Endodermal cell (in vitro differentiated cells): ENCODE results near the gene SLAMF1. TPM values are rescaled to one million over a fixed set of nuclear protein-coding genes. Genes with fewer than 3 reads are reported as not detected.

Source experiments
- DNase-seq: peaks from one replicate; pipeline ENCODE4 v3.0.0-alpha.2; 2017
- H3K27ac ChIP-seq: 2 replicates; pipeline ENCODE4 v1.5.1; 2013; ENCODE audit warnings: mild to moderate bottlenecking, low read depth, low read length, moderate library complexity
- H3K27me3 ChIP-seq: 2 replicates; pipeline ENCODE4 v1.6.1; 2013; ENCODE audit warnings: mild to moderate bottlenecking, low read length, moderate library complexity; ENCODE audit not compliant: insufficient read depth, control insufficient read depth, poor library complexity, severe bottlenecking
- H3K36me3 ChIP-seq: 2 replicates; pipeline ENCODE4 v1.7.0; 2013; ENCODE audit warnings: mild to moderate bottlenecking, low read length, moderate library complexity; ENCODE audit not compliant: control insufficient read depth, insufficient read depth
- H3K4me1 ChIP-seq: one replicate; pipeline ENCODE4 v1.7.0; 2013; ENCODE audit warnings: low read length; ENCODE audit not compliant: control insufficient read depth, insufficient read depth
- H3K4me3 ChIP-seq: 2 replicates; pipeline ENCODE4 v1.5.1; 2013; ENCODE audit warnings: mild to moderate bottlenecking, low read length, moderate library complexity
- H3K9ac ChIP-seq: 2 replicates; pipeline ENCODE4 v1.6.1; 2013; ENCODE audit warnings: mild to moderate bottlenecking, low read length, moderate library complexity; ENCODE audit not compliant: poor library complexity, severe bottlenecking; ENCODE audit errors: extremely low read depth
- H3K9me3 ChIP-seq: 2 replicates; pipeline ENCODE4 v1.6.1; 2013; ENCODE audit warnings: mild to moderate bottlenecking, low read length, moderate library complexity; ENCODE audit not compliant: control insufficient read depth
- H3K27ac Mint-ChIP-seq: 2 replicates; pipeline ENCODE4 v1.8.0; 2020; ENCODE audit warnings: mixed read lengths
- H3K27me3 Mint-ChIP-seq: 2 replicates; pipeline ENCODE4 v1.8.0; 2021; ENCODE audit warnings: mild to moderate bottlenecking, mixed read lengths; ENCODE audit not compliant: insufficient read depth
- H3K36me3 Mint-ChIP-seq: 2 replicates; pipeline ENCODE4 v1.8.0; 2020; ENCODE audit warnings: low read depth, mixed read lengths
- H3K4me1 Mint-ChIP-seq: 2 replicates; pipeline ENCODE4 v1.8.0; 2020; ENCODE audit warnings: mixed read lengths
- H3K4me3 Mint-ChIP-seq: 2 replicates; pipeline ENCODE4 v1.8.0; 2020; ENCODE audit warnings: mild to moderate bottlenecking, moderate library complexity, mixed read lengths
- H3K9me3 Mint-ChIP-seq: 2 replicates; pipeline ENCODE4 v1.8.0; 2020; ENCODE audit warnings: mild to moderate bottlenecking, mixed read lengths
- CTCF ChIP-seq: fragments of 200-600 bp; sonication (generic); conservative IDR thresholded peaks from 2 replicates; pipeline ENCODE4 v1.5.0; 2021; ENCODE audit warnings: antibody characterized with exemption, mild to moderate bottlenecking
- whole genome bisulfite sequencing, 2 experiments: methylation state at CpG; one replicate each; pipeline versions ENCODE4 v1.1.5 to v1.1.7; 2013; ENCODE audit warnings: missing lambda C conversion rate in 2 of 2, mixed read lengths in 1 of 2; ENCODE audit not compliant: insufficient coverage in 1 of 2, insufficient read length in 1 of 2; 5-methylcytosine and 5-hydroxymethylcytosine counted together
- total RNA-seq, 2 donors: library from RNA; stranded (reverse); fragmentation: NEBNext Ultra II Directional in 1 of 2; extraction: Animal tissue kit (Norgen Biotek cat#: 25700) in 1 of 2; gene quantifications; 2 replicates in 1 of 2; 3 replicates in 1 of 2; pipeline ENCODE4 v1.2.1, GENCODE V29; 2021

SLAMF1 gene
- total RNA-seq, 2 donors from 2014 or later, result not detected

DNA sequence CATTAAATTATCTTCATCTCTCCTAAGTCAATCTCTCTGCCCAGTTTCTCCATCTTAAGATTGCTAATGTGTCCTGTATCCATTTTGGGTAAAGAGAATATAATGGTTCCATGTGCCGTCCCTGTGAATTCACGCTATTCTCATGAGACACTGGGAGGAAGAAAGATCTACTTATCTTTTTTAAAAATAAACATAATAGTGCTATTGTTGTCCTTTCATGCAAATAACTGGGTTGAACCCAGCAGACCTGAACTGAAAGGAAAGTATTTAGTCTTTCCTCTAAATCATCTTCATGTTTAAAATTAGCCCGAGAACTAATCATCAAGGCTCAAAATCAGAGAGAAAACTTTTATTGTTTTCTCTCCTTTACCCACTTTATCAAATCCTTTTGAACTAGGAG, 22.4 kb downstream of the SLAMF1 start:
- Histone ChIP-seq H3K4me1 (peaks cover 7% of the 10 kb centered on the region), H3K9me3 (peaks cover under 1% of the 10 kb centered on the region), H3K27me3 (no peaks in the 10 kb centered on the region), H3K9ac (no peak overlapping the region), H3K36me3 (no peaks in the 10 kb centered on the region), H3K27ac (no peak overlapping the region), H3K4me3 (no peak overlapping the region)
- Mint-ChIP-seq H3K27ac (no peak overlapping the region), H3K36me3 (no peaks in the 10 kb centered on the region), H3K27me3 (no peaks in the 10 kb centered on the region), H3K9me3 (no peaks in the 10 kb centered on the region), H3K4me3 (no peak overlapping the region), H3K4me1 (peaks cover 15% of the 10 kb centered on the region)
- DNase-seq, result no peak
- no peak for TF ChIP-seq CTCF
- WGBS, 2 experiments, result 80 to 98% methylated on average over 1 to 3 of the region's 3 CpGs

GRCh38 chr1:160623862-160624261, 23.0 kb downstream of the SLAMF1 start:
- no peak overlapping the region for H3K27ac ChIP-seq
- no peak for DNase-seq
- H3K36me3 ChIP-seq, result no peaks in the 10 kb centered on the region
- H3K27me3 Mint-ChIP-seq, result no peaks in the 10 kb centered on the region
- H3K9me3 Mint-ChIP-seq, result peaks cover 4% of the 10 kb centered on the region
- no peak overlapping the region for H3K27ac Mint-ChIP-seq
- WGBS, 2 experiments, result 90% methylated on average over 1 of the region's 1 CpG; no CpG with 5 or more reads in 1 of the 2 experiments
- no peak overlapping the region for H3K4me3 Mint-ChIP-seq
- no peak for TF ChIP-seq CTCF
- H3K4me3 ChIP-seq, result no peak overlapping the region
- H3K9ac ChIP-seq, result no peak overlapping the region
- no peaks in the 10 kb centered on the region for H3K27me3 ChIP-seq
- H3K36me3 Mint-ChIP-seq, result peaks cover 1% of the 10 kb centered on the region
- peaks cover 7% of the 10 kb centered on the region for H3K9me3 ChIP-seq
- H3K4me1 ChIP-seq, result peaks cover 4% of the 10 kb centered on the region
- peaks cover 11% of the 10 kb centered on the region for H3K4me1 Mint-ChIP-seq

DNA sequence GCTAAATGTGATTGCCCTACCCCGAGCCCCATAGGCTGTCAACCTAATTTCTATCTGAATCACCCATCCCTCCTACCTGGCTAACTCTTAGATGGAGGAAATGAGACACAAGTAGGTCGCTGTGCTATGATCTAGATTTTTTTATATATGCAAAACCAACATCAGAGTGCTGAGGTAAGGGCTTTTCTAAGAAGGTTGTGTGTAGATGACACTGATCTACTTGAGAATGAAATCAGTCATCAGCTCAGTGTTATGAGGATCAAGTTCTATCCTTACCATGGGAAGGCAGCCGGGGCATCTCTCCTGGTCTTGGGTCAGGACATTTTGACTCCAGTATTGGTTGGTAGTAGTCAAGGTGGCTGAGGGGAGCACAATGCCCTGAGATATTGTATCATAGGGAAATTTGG, 23.6 kb downstream of the SLAMF1 start:
- Histone ChIP-seq H3K36me3 (no peaks in the 10 kb centered on the region), H3K27me3 (no peaks in the 10 kb centered on the region), H3K4me1 (peaks cover 2% of the 10 kb centered on the region), H3K9me3 (peaks cover 12% of the 10 kb centered on the region), H3K9ac (no peak overlapping the region), H3K4me3 (no peak overlapping the region), H3K27ac (no peak overlapping the region)
- H3K9me3 Mint-ChIP-seq, result peaks cover 8% of the 10 kb centered on the region
- H3K27ac Mint-ChIP-seq, result no peak overlapping the region
- peaks cover 6% of the 10 kb centered on the region for H3K4me1 Mint-ChIP-seq
- H3K36me3 Mint-ChIP-seq, result peaks cover 2% of the 10 kb centered on the region
- H3K27me3 Mint-ChIP-seq, result no peaks in the 10 kb centered on the region
- no peak for DNase-seq
- no peak overlapping the region for H3K4me3 Mint-ChIP-seq
- no peak for TF ChIP-seq CTCF
- WGBS, 2 experiments, result 92% methylated on average over 2 of the region's 3 CpGs; no CpG with 5 or more reads in 1 of the 2 experiments
